HepG2 (cell line): ENCODE results near the gene STPG2.

Experiments
- BRCA1 ChIP-seq: sonication (generic); formaldehyde crosslinking; IDR thresholded peaks from 2 replicates; pipeline ENCODE4 v1.4.0; 2020; ENCODE audit warnings: missing genetic modification reagents
- CREB3 ChIP-seq: sonication (generic); formaldehyde crosslinking; IDR thresholded peaks from 2 replicates; pipeline ENCODE4 v1.5.0; 2020; ENCODE audit warnings: missing genetic modification reagents
- CTCF ChIP-seq: sonication (generic); formaldehyde crosslinking; IDR thresholded peaks from 2 replicates; pipeline ENCODE4 v1.5.0; 2020; ENCODE audit warnings: mild to moderate bottlenecking, missing genetic modification reagents, moderate library complexity
- HOXA9 ChIP-seq: sonication (generic); formaldehyde crosslinking; IDR thresholded peaks from 2 replicates; pipeline ENCODE4 v1.8.1; 2022; ENCODE audit warnings: missing genetic modification reagents, mild to moderate bottlenecking, moderate library complexity, borderline replicate concordance
- IRF1 ChIP-seq: sonication (generic); formaldehyde crosslinking; IDR thresholded peaks from 2 replicates; pipeline ENCODE4 v1.4.0; 2020; ENCODE audit warnings: low read depth, mild to moderate bottlenecking, missing genetic modification reagents
- KLF6 ChIP-seq: IDR thresholded peaks from 2 replicates; pipeline ENCODE4 v1.8.0; 2016; ENCODE audit warnings: missing biosample characterization, missing genetic modification reagents
- PHF20 ChIP-seq: sonication (generic); formaldehyde crosslinking; IDR thresholded peaks from 2 replicates; pipeline ENCODE4 v1.5.0; 2020; ENCODE audit warnings: mild to moderate bottlenecking, missing genetic modification reagents
- PRDM15 ChIP-seq: sonication (generic); formaldehyde crosslinking; IDR thresholded peaks from 2 replicates; pipeline ENCODE4 v1.4.0; 2020; ENCODE audit warnings: missing genetic modification reagents
- RELA ChIP-seq: sonication (generic); formaldehyde crosslinking; IDR thresholded peaks from 2 replicates; pipeline ENCODE4 v1.4.0; 2020; ENCODE audit warnings: missing genetic modification reagents
- REST ChIP-seq, 2 experiments: IDR thresholded peaks; 2 replicates each; pipeline ENCODE4 v1.6.1; 2011 to 2012; ENCODE audit warnings: low read length in 2 of 2, borderline replicate concordance in 1 of 2, low read depth in 1 of 2, mild to moderate bottlenecking in 1 of 2, moderate library complexity in 1 of 2
- RXRB ChIP-seq: IDR thresholded peaks from 2 replicates; pipeline ENCODE4 v1.6.1; 2016; ENCODE audit warnings: borderline replicate concordance, missing genetic modification reagents, missing compliant biosample characterization
- SOX6 ChIP-seq, 2 experiments: fragments of 450-650 bp in 1 of 2; sonication (generic) in 1 of 2; formaldehyde crosslinking in 1 of 2; IDR thresholded peaks; 2 replicates each; pipeline versions ENCODE4 v1.4.0 to v1.6.1; 2017 to 2020; ENCODE audit warnings: antibody characterized with exemption in 1 of 2, mild to moderate bottlenecking in 1 of 2, missing genetic modification reagents in 1 of 2
- SUZ12 ChIP-seq: fragments of 150-350 bp; IDR thresholded peaks from 2 replicates; pipeline ENCODE4 v1.6.1; 2014; ENCODE audit warnings: low read depth, low read length
- ZNF468 ChIP-seq: sonication (generic); formaldehyde crosslinking; IDR thresholded peaks from 2 replicates; pipeline ENCODE4 v1.8.0; 2022; ENCODE audit warnings: mild to moderate bottlenecking, moderate library complexity, missing genetic modification reagents

- TF ChIP-seq CREB3 (CRISPR knock-in tag) (no peak), RXRB (CRISPR knock-in tag) (no peak), CTCF (CRISPR knock-in tag) (no peak), REST (IDR thresholded peaks at IDR 0.05; ENCODE audit: borderline replicate concordance in 1 of 2, low read depth in 1 of 2, low read length in 2 of 2) (no peak), ZNF468 (no peak), RELA (CRISPR knock-in tag) (no peak), BRCA1 (CRISPR knock-in tag) (no peak), PHF20 (CRISPR knock-in tag) (no peak), HOXA9 (CRISPR knock-in tag) (no peak), KLF6 (CRISPR knock-in tag) (no peak), SOX6 (IDR thresholded peaks at IDR 0.05) (no peak), SOX6 (CRISPR knock-in tag; IDR thresholded peaks at IDR 0.05) (no peak), PRDM15 (no peak), IRF1 (CRISPR knock-in tag) (no peak), SUZ12 (no peak)
These were observed 113.2 kb downstream of the STPG2 start for GRCh38 chr4:98030059-98030458.
